Measurements from ENCODE around the gene EPDR1. TPM values are rescaled to one million over a fixed set of nuclear protein-coding genes. Genes with fewer than 3 reads are reported as not detected.
A peak's percentile ranks its signal among the peaks of the same experiment; 100 is the strongest.

EPDR1 gene
- total RNA-seq, 1 experiment from 2014 or later, result 22.7 TPM

DNA sequence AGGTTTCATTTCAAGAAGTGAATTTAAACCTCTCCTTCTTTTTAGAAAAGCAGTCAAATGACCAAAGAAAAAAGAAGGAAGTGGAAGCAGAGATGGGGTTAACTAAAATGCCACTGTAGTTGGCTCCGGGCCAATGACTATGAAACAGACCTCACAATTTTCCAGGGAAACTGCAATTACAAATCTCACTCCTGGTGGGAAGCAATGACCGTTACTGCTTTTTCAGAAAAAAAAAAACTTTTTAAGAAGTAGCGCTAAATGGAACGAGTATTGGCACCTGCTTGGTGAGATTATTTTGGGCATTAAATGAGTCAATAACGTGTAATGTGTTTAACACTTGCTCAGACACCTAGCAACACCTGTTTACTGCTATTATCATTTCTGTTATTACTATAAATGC is 5.0 kb upstream of the EPDR1 start:
- Histone ChIP-seq H4K20me1 (ENCODE audit: low read length) (no peaks in the 10 kb centered on the region), H3K9ac (ENCODE audit: low read length) (no peak overlapping the region), H3K4me1 (ENCODE audit: insufficient read depth, low read length) (0 out of 2 replicates have a peak, but pooled peaks cover 9% of the 10 kb centered on the region), H2AFZ (ENCODE audit: low read length) (no peak overlapping the region), H3K9me2 (replicated peaks; ENCODE audit: low read length) (no peaks in the 10 kb centered on the region), H3K4me3 (ENCODE audit: low read length) (no peak overlapping the region), H3F3A (ENCODE audit: low read length, unreplicated experiment) (no peaks in the 10 kb centered on the region), H3K27me3 (ENCODE audit: low read length) (no peaks in the 10 kb centered on the region), H3K36me3 (ENCODE audit: low read depth, low read length) (no peaks in the 10 kb centered on the region), H3K4me2 (ENCODE audit: low read length) (no peak overlapping the region), H3K79me2 (ENCODE audit: low read length) (no peaks in the 10 kb centered on the region), H3K27ac (ENCODE audit: low read length) (no peak overlapping the region), H3K9me3 (ENCODE audit: low read length) (no peaks in the 10 kb centered on the region)
- ATAC-seq (no peak), DNase-seq (no peak)
- intact Hi-C loops (cut with micrococcal nuclease), result no loop called here
- BruUV-seq (replicated peaks), result no TSS peak
- ChIA-PET POLR2A (ENCODE audit: unreplicated experiment) (no interaction called here), CTCF (no interaction called here)
- TF ChIP-seq EZH2 (IDR thresholded peaks at IDR 0.05; ENCODE audit: low read length, unreplicated experiment) (no peak), CTCF (conservative IDR thresholded peaks at IDR 0.05; ENCODE audit: low read depth, low read length) (no peak), EZH2phosphoT487 (IDR thresholded peaks at IDR 0.05; ENCODE audit: borderline replicate concordance, low read length) (no peak)

- peak overlapping the region; percentile 86 for H3K4me2 ChIP-seq (ENCODE audit: low read length)
- H3K9me3 ChIP-seq (ENCODE audit: low read length), result no peaks in the 10 kb centered on the region
- H3K27me3 ChIP-seq (ENCODE audit: low read length), result no peaks in the 10 kb centered on the region
- H3K9ac ChIP-seq (ENCODE audit: low read length), result no peak overlapping the region
- H3K36me3 ChIP-seq (ENCODE audit: low read depth, low read length), result no peaks in the 10 kb centered on the region
- no peaks in the 10 kb centered on the region for H3K9me2 ChIP-seq (replicated peaks; ENCODE audit: low read length)
- ChIA-PET CTCF (interaction anchor here (1.2 to 2.2 kb wide), 2 partner anchors 110 to 154 kb away, joined by 6 to 9 read pairs; no protein-coding TSS in a partner anchor), POLR2A (ENCODE audit: unreplicated experiment) (no interaction called here)
- H3K27ac ChIP-seq (ENCODE audit: low read length), result no peak overlapping the region
- H3K79me2 ChIP-seq (ENCODE audit: low read length), result no peaks in the 10 kb centered on the region
- DNase-seq (no peak), ATAC-seq (no peak)
- H2AFZ ChIP-seq (ENCODE audit: low read length), result peak overlapping the region; percentile 84
- H3K4me1 ChIP-seq (ENCODE audit: insufficient read depth, low read length), result 0 out of 2 replicates have a peak, but pooled peaks cover 9% of the 10 kb centered on the region
- peak overlapping the region; percentile 68 for H3K4me3 ChIP-seq (ENCODE audit: low read length)
- TF ChIP-seq EZH2 (IDR thresholded peaks at IDR 0.05; ENCODE audit: low read length, unreplicated experiment), result no peak
- TF ChIP-seq CTCF (conservative IDR thresholded peaks at IDR 0.05; ENCODE audit: low read depth, low read length), result no peak
- no peak for TF ChIP-seq EZH2phosphoT487 (IDR thresholded peaks at IDR 0.05; ENCODE audit: borderline replicate concordance, low read length)
- no TSS peak for BruUV-seq (replicated peaks)
- no peaks in the 10 kb centered on the region for H4K20me1 ChIP-seq (ENCODE audit: low read length)
- intact Hi-C loops (cut with micrococcal nuclease), result loop anchor here (2.0 kb wide), 1 partner anchor 111 kb away; no protein-coding TSS in a partner anchor
- no peaks in the 10 kb centered on the region for H3F3A ChIP-seq (ENCODE audit: low read length, unreplicated experiment)
Measured at GRCh38 chr7:37916017-37916672, 4.3 kb upstream of the EPDR1 start.

All from PC-3 (cell line).